Measurements from ENCODE around the gene LOXL3.

The LOXL3 gene

DNA sequence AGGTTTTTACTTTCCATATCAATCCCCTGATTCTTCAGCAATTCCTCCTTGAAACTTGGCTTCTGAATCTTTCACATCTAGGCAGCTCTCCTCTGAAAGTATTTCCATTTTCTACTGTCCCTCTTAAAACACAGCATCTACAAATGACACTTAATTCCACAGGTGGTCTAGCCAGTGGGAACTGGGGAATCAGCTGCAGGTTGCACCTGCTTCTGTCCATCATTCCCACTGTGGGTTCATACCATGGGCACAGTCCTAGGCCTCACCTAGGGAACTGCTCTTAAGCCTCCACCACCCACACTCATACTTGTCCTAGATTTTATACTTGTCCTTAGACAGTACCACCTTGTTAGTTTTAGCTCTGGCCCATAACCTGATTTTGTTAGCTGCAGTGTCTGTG is 2.2 kb downstream of the LOXL3 start:
- DNase-seq = no peak

DNA sequence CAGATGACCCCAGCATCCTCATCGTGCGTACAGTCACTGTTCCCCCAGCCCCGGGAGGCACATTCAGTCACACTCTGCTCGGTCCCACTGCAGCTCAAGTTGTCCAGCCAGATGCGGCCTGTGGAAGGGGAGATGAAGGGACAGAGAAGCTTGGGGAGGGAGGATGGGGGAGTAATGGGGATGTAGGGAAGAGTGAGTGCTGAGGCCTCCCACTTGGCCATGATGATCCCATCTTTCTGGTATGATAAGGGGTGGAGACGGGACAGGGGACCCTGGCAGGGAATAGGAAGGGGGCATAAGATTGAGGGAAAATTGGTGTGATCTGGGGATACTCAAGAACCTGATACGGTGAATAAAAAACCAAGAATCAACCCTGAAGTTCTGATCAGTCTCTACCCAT is 3.5 kb downstream of the LOXL3 start:
- DNase-seq = no peak

DNA sequence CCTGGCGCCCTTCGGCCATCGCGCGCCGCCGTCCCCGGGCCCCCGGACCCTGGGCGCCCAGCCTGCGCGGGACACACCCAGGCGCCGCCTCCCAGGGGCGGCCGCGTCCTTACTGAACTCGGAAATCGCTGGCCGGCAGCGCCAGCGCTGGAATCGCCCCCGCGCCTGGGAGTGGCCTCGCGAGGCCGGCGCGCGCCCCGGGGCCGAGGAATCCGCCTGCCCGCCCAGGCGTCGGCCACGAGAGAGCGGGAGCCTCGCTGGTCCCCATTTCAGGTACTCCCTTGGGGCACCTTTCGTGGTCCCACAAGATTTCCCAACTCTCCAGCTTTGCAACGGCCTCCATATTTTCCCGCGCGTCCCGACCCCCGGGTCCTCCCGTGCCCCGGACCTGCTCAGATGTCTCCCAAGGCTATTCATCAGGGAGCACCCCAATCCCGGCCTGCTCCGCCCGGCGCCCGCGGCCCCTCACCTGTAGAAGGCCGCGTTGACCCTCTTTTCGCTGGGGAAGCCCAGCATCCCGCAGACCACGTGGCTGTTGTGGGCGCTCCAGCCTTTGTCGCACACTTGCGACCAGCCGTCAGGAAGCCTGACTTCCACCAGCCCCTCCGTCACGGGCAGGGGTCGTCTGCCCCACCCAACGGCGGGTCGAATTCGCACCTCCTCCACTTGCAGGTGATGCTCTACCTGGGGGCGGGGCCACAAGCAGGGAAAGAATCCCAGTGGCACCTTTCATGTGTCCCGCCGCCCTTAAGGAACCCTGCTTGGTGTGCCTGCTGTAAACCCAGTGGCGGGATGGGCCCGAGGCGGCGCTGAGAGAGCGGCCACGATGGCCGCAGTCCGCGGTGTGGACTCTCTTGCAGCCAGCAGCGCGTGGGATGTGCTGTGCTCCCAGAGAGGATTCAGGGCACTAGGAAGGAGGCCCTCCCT is 4.6 kb downstream of the LOXL3 start:
- peak; percentile 43 for DNase-seq

DNA sequence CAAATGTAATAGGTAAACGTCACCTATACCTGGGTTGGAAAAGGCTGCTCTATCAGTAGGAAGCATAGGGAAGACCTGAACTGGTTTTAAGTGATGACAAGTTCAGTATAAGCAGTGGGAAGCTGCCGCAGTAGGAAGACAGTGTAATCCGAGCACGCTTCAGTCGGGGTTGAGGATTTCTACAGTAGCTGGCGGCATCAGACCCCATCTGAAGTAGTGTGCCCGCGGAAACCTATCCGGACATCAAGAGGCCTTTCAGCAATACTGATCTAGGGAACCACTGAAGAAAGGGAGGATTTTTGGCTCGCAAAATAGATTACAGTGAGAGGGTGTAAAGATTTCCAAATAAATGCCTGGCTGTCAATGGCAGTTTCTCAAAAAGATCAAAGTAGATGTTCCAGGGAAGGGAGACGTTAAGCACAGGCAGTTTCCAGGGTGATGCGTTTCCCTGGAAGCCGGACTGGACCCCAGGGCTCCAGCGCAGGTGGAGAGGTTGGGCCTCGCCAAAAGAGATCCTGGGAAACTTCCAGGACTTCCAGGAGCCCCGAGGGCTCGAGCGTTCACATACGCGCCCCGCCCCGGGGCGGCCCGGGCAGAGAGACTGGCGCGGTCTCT is 5.3 kb downstream of the LOXL3 start:
- no peak for DNase-seq

GRCh38 chr2:74546004-74546403 is 7.7 kb downstream of the LOXL3 start:
- DNase-seq = no peak

DNA sequence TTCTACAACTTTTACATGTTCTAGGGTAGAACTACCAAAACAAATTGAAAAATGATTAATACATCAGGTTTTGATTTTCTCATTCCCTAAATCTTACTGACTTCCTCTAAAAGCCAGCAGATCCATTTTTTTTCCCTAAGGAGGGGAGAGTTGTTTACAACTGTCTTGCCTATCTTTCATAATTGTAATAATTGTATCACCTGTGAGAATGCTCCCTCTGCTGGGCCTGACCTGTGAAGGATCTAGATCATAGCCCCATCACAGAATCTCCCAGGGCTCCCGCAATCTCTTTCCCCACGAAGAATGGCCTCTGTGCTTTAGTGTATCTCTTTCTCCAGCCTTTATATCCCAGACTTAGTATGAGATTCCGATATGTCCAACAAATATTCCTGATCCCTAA is 9.1 kb downstream of the LOXL3 start:
- DNase-seq = no peak

GRCh38 chr2:74542978-74543377 is 10.8 kb downstream of the LOXL3 start:
- no peak for DNase-seq

DNA sequence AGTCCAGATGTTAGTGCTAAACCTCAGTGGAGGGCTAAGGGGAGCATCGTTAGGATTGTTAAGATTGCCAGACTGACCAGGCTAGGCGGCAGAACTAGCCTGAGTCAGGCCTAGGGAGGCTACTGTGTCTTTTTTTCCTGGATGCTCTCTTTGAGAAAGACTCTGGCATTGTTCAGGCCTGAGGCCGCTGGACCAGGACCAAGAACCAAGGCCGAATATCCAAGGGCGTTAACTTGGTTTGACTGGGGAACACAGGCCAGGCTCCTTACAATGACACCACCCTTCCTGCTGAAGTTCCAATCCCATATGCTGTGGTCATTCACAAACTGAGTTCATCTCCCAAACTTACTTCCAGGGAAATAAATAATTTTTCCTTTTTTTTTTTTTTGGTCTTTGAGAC is 13.5 kb downstream of the LOXL3 start:
- DNase-seq = no peak

GRCh38 chr2:74538881-74539339 is 14.8 kb downstream of the LOXL3 start:
- DNase-seq = no peak

- no peak for DNase-seq
These were observed 16.6 kb downstream of the LOXL3 start for GRCh38 chr2:74537140-74537539.

DNA sequence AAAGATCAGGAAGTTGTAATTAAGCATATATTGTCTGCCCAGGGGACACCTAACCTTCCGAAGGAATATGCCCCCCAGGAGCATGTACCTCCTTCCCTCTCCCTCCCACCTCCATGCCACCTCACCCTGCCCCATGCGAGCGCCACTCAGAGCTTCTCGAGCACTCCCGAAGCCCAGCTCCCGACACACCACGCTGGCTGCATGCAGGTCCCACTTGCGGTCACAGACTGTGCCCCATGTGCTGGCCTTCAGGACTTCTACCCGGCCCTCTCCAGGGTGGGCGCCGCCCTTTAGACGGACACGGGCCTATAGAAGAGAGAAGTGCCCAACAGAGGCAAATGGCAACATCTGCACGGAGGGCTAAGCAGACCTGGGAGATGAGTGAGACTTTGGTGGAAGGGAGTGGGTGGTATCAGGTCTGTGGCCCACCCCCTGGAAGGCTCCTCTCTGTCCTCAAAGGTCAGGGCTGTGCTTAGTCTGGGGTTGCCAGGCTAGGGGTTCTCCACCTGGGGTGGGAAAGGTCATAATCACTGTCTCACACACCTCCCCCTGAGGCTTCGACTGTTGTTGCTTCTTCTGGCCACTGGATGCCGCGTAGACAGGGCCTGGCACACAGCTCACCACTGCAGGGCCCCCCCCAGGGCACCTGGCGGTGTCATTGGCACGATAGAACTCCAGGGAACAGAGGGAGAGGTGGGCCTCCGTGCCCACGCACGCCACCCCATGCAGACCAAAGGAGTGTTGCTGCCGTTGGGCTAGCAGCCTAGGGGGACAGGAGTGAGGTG is 17.4 kb downstream of the LOXL3 start:
- DNase-seq = no peak

- DNase-seq = no peak
These were observed 18.2 kb downstream of the LOXL3 start for GRCh38 chr2:74535440-74535965.

DNA sequence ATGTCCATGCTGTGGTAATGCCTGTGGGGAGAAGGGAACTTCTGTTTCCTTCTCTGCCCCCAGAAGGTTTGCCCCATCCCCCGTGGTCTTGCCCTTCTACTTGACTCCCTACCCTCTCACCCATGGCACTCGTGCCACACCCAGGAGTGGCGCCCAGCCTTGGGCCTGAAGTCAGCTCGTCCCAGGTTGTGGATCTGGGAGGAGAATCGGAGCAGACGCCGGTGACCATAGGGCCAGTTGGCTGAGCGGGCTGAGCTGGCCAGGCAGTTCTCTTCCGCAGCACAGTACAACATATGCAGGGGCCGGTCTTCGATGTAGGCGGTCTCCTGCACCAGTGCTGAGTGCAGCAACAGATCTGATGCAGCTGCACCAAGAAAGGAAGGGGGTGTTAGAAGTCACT is 19.3 kb downstream of the LOXL3 start:
- no peak for DNase-seq

- DNase-seq = no peak
These were observed 20.3 kb downstream of the LOXL3 start for GRCh38 chr2:74533464-74533863.

DNA sequence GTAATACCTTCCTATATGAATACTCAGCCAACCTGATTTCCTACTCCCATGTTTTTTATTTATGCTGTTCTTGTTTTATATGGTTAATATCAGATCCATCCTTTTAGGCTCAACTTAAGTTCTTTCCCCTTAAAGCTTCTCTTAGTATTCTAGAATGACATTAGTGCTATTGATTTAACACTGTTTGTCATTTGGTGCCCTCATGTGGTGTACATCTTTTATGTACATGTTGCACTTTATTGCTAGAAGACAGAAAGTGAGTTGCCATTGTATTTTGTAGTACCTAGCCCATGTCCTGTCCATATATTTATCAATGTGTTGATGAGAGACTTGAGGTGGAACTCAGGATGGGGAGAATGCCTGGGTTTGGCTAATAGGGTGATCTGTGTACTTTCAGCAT is 21.5 kb downstream of the LOXL3 start:
- DNase-seq = no peak

DNA sequence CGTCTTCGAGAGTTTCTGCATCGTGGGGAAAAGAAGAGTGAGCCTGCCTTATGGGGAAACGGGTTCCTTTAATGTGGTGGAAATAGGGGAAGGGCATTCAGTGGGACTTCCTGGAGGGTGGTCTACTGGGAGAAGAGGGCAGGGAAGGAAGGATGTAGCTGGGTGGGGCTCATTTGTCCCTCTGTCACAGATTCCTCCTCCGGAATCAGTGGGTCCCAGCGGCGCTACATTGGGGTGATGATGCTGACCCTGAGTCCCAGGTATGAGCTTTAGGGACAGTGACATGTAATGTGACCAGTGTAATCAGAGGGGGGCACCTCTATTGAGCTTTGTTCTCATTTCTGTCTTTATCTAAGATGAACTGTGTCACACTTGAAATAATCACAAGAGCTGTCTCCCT is 22.1 kb downstream of the LOXL3 start:
- DNase-seq = no peak

GRCh38 chr2:74530239-74531187 is 23.2 kb downstream of the LOXL3 start:
- peak; percentile 58 for DNase-seq

DNA sequence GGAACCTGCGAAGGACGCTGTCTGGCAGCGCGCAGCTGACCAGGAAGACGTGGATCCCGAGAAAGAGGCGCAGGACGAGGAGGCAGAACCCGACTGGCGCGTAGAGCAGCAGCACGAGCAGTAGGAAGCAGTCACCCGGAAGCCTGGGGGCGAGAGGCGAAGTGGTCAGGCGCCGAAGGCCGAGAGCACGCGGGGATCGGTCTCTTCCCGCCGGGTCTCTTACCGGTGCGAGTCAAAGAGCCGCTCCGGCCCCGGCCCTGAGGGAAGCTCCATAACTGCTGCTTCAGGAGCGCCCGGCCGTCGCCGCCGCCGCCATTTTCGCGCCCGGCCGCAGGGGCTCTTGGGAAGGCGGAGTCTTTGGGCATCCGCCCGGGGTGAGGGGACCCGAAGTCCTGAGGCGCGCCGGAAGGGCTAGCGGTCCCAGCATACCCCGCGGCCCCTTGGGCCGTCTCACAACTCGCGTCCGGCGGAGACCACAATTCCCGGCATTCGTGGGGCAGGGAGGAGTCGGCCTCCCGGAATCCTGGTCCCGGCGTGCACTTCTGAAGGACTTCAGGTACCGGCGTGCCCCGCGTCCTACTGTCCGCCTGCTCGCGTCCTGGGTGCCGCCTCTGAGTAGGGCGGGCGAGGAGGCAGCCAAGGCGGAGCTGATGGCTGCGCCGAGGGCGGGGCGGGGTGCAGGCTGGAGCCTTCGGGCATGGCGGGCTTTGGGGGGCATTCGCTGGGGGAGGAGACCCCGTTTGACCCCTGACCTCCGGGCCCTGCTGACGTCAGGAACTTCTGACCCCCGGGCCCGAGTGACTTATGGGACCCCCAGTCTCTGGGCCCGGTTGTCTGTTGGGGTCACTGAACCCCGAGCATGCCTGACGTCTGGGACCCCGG is 24.1 kb downstream of the LOXL3 start, which contains the start of the genes AUP1 and HTRA2:
TSS of gene AUP1 (minus strand) at position 350 of the 882 bp plus-strand sequence. CDS start at position 273, 77 bp downstream.
TSS of gene HTRA2 (plus strand) at position 577 of the 882 bp plus-strand sequence. CDS start at position 651, 74 bp downstream.
- DNase-seq = peak; percentile 97

DNA sequence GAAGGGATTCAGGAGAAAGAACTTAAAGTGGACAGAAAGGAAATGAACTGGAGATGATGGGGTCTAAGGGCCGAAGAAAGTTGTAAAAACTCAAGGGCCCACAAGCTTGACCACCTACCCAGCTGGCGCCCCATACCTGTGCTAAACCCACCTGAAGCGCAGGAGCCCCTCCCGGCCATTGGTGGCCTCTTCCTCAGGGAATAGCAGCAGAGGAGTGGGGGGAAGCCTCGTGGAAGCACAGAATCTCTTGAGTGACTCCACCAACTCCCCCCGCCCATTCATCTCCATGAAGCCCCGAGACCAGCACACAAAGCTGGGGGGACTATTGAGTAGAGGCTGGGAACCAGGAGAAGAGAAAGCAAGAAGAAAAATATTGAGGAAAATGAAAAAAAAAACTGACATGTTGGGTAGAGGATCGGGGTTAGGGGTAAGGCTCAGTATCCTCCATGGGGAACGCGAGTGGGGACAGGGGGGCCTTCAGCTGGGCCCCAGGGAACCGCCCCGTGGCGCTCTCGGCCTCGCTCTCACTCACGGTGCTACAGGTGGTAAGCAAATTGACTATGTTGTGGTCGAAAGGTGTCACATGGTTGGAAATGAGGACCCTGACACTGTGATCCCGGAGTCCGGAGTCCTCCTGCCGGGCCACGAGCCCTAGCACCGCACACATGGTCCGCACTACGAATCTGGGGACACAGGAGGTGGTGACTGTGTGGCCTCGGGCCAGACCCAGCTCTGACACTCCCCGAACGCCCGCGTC is 25.0 kb downstream of the LOXL3 start:
- DNase-seq = peak; percentile 41

DNA sequence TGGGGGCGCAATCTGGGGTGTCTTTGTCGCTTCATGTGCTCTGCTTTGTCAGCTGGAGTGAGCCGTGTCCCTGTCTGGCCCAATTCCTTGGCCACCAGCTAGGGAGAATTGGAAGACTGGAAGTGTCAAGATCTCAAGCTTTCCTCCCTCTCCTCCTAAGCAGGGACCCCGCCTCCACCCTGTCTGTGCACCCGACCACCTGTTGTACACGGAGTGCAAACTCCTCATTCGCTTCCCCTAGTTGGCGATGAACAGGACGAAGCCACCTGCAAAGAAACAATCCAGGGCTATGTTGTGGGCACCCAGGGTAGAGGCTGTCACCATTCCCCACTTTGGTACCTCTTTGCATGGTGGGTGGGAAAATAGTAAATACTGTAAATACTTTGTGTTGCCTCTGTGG is 26.0 kb downstream of the LOXL3 start:
- no peak for DNase-seq
